Effector memory CD4-positive, alpha-beta T cell (primary cell): ENCODE data around the gene MAFG.

Experiments used
- DNase-seq, 3 donors: peaks; one replicate each; pipeline ENCODE4 v3.0.0-alpha.2; 2020
- H3K27ac ChIP-seq: 2 replicates; pipeline ENCODE4 v1.7.0; 2013; ENCODE audit warnings: mild to moderate bottlenecking, low read length, moderate library complexity; ENCODE audit not compliant: insufficient read depth, poor library complexity, severe bottlenecking
- H3K27me3 ChIP-seq: replicated peaks from 2 replicates; pipeline ENCODE4 v1.7.0; 2013; ENCODE audit warnings: mild to moderate bottlenecking, low read length; ENCODE audit not compliant: insufficient read depth, control insufficient read depth, poor library complexity, severe bottlenecking
- H3K36me3 ChIP-seq: 2 replicates; pipeline ENCODE4 v1.7.0; 2013; ENCODE audit warnings: mild to moderate bottlenecking, low read length, moderate library complexity; ENCODE audit not compliant: control insufficient read depth, insufficient read depth
- H3K4me1 ChIP-seq: 2 replicates; pipeline ENCODE4 v1.7.0; 2013; ENCODE audit warnings: low read length, mild to moderate bottlenecking; ENCODE audit not compliant: control insufficient read depth, insufficient read depth, poor library complexity, severe bottlenecking
- H3K4me3 ChIP-seq: 2 replicates; pipeline ENCODE4 v1.7.0; 2013; ENCODE audit warnings: low read length, low read depth, mild to moderate bottlenecking; ENCODE audit not compliant: insufficient read depth, poor library complexity, severe bottlenecking
- H3K9me3 ChIP-seq: 2 replicates; pipeline ENCODE4 v1.7.0; 2013; ENCODE audit warnings: mild to moderate bottlenecking, low read length, moderate library complexity; ENCODE audit not compliant: control insufficient read depth

MAFG gene

GRCh38 chr17:81935709-81936084 is 8.2 kb upstream of the MAFG start:
- Histone ChIP-seq H3K27me3 (no peaks in the 10 kb centered on the region), H3K4me1 (peaks cover 8% of the 10 kb centered on the region), H3K27ac (no peak overlapping the region), H3K4me3 (no peak overlapping the region), H3K9me3 (no peaks in the 10 kb centered on the region), H3K36me3 (no peaks in the 10 kb centered on the region)
- no peak for DNase-seq

- no peaks in the 10 kb centered on the region for H3K9me3 ChIP-seq
- no peak overlapping the region for H3K4me3 ChIP-seq
- H3K27ac ChIP-seq, result no peak overlapping the region
- no peaks in the 10 kb centered on the region for H3K27me3 ChIP-seq
- H3K4me1 ChIP-seq, result peaks cover 8% of the 10 kb centered on the region
- no peaks in the 10 kb centered on the region for H3K36me3 ChIP-seq
- no peak for DNase-seq
Observed at GRCh38 chr17:81934850-81935708, 7.5 kb upstream of the MAFG start.

GRCh38 chr17:81934098-81934757 is 6.7 kb upstream of the MAFG start:
- no peak for DNase-seq
- Histone ChIP-seq H3K27ac (no peak overlapping the region), H3K36me3 (no peaks in the 10 kb centered on the region), H3K27me3 (peaks cover under 1% of the 10 kb centered on the region), H3K4me1 (peaks cover 8% of the 10 kb centered on the region), H3K4me3 (no peak overlapping the region), H3K9me3 (no peaks in the 10 kb centered on the region)

- DNase-seq, result no peak
- Histone ChIP-seq H3K27ac (no peak overlapping the region), H3K9me3 (no peaks in the 10 kb centered on the region), H3K36me3 (no peaks in the 10 kb centered on the region), H3K4me3 (no peak overlapping the region), H3K4me1 (peaks cover 13% of the 10 kb centered on the region), H3K27me3 (peaks cover 9% of the 10 kb centered on the region)
Observed at GRCh38 chr17:81933178-81933699, 5.7 kb upstream of the MAFG start.

- Histone ChIP-seq H3K27ac (no peak overlapping the region), H3K27me3 (peaks cover 9% of the 10 kb centered on the region), H3K9me3 (no peaks in the 10 kb centered on the region), H3K36me3 (no peaks in the 10 kb centered on the region), H3K4me3 (no peak overlapping the region), H3K4me1 (peaks cover 14% of the 10 kb centered on the region)
- no peak for DNase-seq
Observed at GRCh38 chr17:81932333-81932983, 4.9 kb upstream of the MAFG start.

GRCh38 chr17:81931557-81932332 is 4.2 kb upstream of the MAFG start:
- peaks cover 9% of the 10 kb centered on the region for H3K27me3 ChIP-seq
- H3K9me3 ChIP-seq, result no peaks in the 10 kb centered on the region
- no peak overlapping the region for H3K4me3 ChIP-seq
- peaks cover 12% of the 10 kb centered on the region for H3K4me1 ChIP-seq
- DNase-seq, result no peak
- H3K27ac ChIP-seq, result no peak overlapping the region
- H3K36me3 ChIP-seq, result no peaks in the 10 kb centered on the region

- no peak for DNase-seq
- no peak overlapping the region for H3K27ac ChIP-seq
- peaks cover 9% of the 10 kb centered on the region for H3K27me3 ChIP-seq
- no peak overlapping the region for H3K4me3 ChIP-seq
- peaks cover 12% of the 10 kb centered on the region for H3K4me1 ChIP-seq
- H3K36me3 ChIP-seq, result no peaks in the 10 kb centered on the region
- no peaks in the 10 kb centered on the region for H3K9me3 ChIP-seq
Observed at GRCh38 chr17:81931189-81931556, 3.6 kb upstream of the MAFG start.

- Histone ChIP-seq H3K4me3 (no peak overlapping the region), H3K9me3 (no peaks in the 10 kb centered on the region), H3K4me1 (peaks cover 18% of the 10 kb centered on the region), H3K27ac (no peak overlapping the region), H3K27me3 (peaks cover 9% of the 10 kb centered on the region), H3K36me3 (no peaks in the 10 kb centered on the region)
- no peak for DNase-seq
Observed at GRCh38 chr17:81930142-81931125, 2.9 kb upstream of the MAFG start.
